Activated CD4-positive, alpha-beta T cell treated with anti-CD3 and anti-CD28 coated beads, Interleukin-2, Interleukin-4, amounts not matched to agents 100 ng/mL and 50 ng/mL, durations not matched to agents 16 hours and 8 hours (primary cell): ENCODE results near the gene ENHO.

Source experiments
- DNase-seq: peaks from one replicate; pipeline ENCODE4 v3.0.0-alpha.2; 2020; ENCODE audit warnings: low spot score

ENHO gene

GRCh38 chr9:34524349-34524748, 1.6 kb upstream of the ENHO start:
- no peak for DNase-seq

GRCh38 chr9:34522091-34522887, 501 bp downstream of the ENHO start:
- no peak for DNase-seq

- no peak for DNase-seq
Observed at GRCh38 chr9:34521406-34522045, 1.3 kb downstream of the ENHO start.

- DNase-seq = no peak
Observed at GRCh38 chr9:34520505-34521385, 2.0 kb downstream of the ENHO start.

GRCh38 chr9:34520096-34520495, 2.7 kb downstream of the ENHO start:
- no peak for DNase-seq

- no peak for DNase-seq
Observed at GRCh38 chr9:34519321-34520020, 3.3 kb downstream of the ENHO start.

GRCh38 chr9:34518896-34519295, 3.9 kb downstream of the ENHO start:
- DNase-seq = no peak

- DNase-seq = no peak
Observed at GRCh38 chr9:34518110-34518616, 4.6 kb downstream of the ENHO start.

- no peak for DNase-seq
Observed at GRCh38 chr9:34517185-34517584, 5.6 kb downstream of the ENHO start.

GRCh38 chr9:34515959-34516358, 6.8 kb downstream of the ENHO start:
- no peak for DNase-seq

- DNase-seq = no peak
Observed at GRCh38 chr9:34514816-34515215, 8.0 kb downstream of the ENHO start.

- DNase-seq = no peak
Observed at GRCh38 chr9:34514401-34514800, 8.4 kb downstream of the ENHO start.

- DNase-seq = no peak
Observed at GRCh38 chr9:34513567-34514214, 9.1 kb downstream of the ENHO start.

GRCh38 chr9:34512131-34513078, 10.4 kb downstream of the ENHO start:
- DNase-seq = no peak

- no peak for DNase-seq
Observed at GRCh38 chr9:34510497-34511468, 12.0 kb downstream of the ENHO start.

- no peak for DNase-seq
Observed at GRCh38 chr9:34508951-34509350, 13.8 kb downstream of the ENHO start.

GRCh38 chr9:34508463-34508862, 14.3 kb downstream of the ENHO start:
- DNase-seq = no peak

- DNase-seq = no peak
Observed at GRCh38 chr9:34507966-34508365, 14.8 kb downstream of the ENHO start.

GRCh38 chr9:34507556-34507955, 15.2 kb downstream of the ENHO start:
- DNase-seq = no peak
